IPS-20b (cell line): Measurements from ENCODE around the gene TMCC1.

Experiments
- H3K27ac ChIP-seq: one replicate; pipeline ENCODE4 v1.5.1; 2013; ENCODE audit warnings: low read length
- H3K27me3 ChIP-seq: 2 replicates; pipeline ENCODE4 v1.6.1; 2013; ENCODE audit warnings: mild to moderate bottlenecking, low read length, inconsistent platforms; ENCODE audit not compliant: insufficient read depth
- H3K36me3 ChIP-seq: 2 replicates; pipeline ENCODE4 v1.6.1; 2013; ENCODE audit warnings: low read depth, mild to moderate bottlenecking, inconsistent platforms, low read length, moderate library complexity; ENCODE audit not compliant: insufficient read depth
- H3K4me1 ChIP-seq: 2 replicates; pipeline ENCODE4 v1.6.1; 2013; ENCODE audit warnings: mild to moderate bottlenecking, control low read depth, inconsistent platforms, low read length, moderate library complexity; ENCODE audit not compliant: insufficient read depth
- H3K4me3 ChIP-seq: 2 replicates; pipeline ENCODE4 v1.5.1; 2013; ENCODE audit warnings: mild to moderate bottlenecking, low read length, inconsistent platforms
- H3K9ac ChIP-seq: 2 replicates; pipeline ENCODE4 v1.6.1; 2013; ENCODE audit warnings: low read depth, mild to moderate bottlenecking, inconsistent platforms, low read length, moderate library complexity
- H3K9me3 ChIP-seq: 2 replicates; pipeline ENCODE4 v1.6.1; 2013; ENCODE audit warnings: mild to moderate bottlenecking, low read depth, low read length, inconsistent platforms; ENCODE audit not compliant: insufficient read depth

Gene TMCC1

GRCh38 chr3:129831503-129831902 is 62.0 kb downstream of the TMCC1 start:
- H3K27me3 ChIP-seq = no peaks in the 10 kb centered on the region
- no peak overlapping the region for H3K4me3 ChIP-seq
- H3K9me3 ChIP-seq = no peaks in the 10 kb centered on the region
- no peak overlapping the region for H3K9ac ChIP-seq
- H3K27ac ChIP-seq = no peak overlapping the region
- H3K4me1 ChIP-seq = peaks cover 3% of the 10 kb centered on the region
- H3K36me3 ChIP-seq = 0 out of 2 replicates have a peak, but pooled peaks cover 6% of the 10 kb centered on the region

GRCh38 chr3:129829640-129830039 is 63.9 kb downstream of the TMCC1 start:
- Histone ChIP-seq H3K27me3 (no peaks in the 10 kb centered on the region), H3K9ac (no peak overlapping the region), H3K36me3 (0 out of 2 replicates have a peak, but pooled peaks cover 6% of the 10 kb centered on the region), H3K4me1 (no peaks in the 10 kb centered on the region), H3K27ac (no peak overlapping the region), H3K4me3 (no peak overlapping the region), H3K9me3 (no peaks in the 10 kb centered on the region)

- Histone ChIP-seq H3K27ac (no peak overlapping the region), H3K9ac (no peak overlapping the region), H3K4me3 (no peak overlapping the region), H3K36me3 (0 out of 2 replicates have a peak, but pooled peaks cover 6% of the 10 kb centered on the region), H3K4me1 (no peaks in the 10 kb centered on the region), H3K27me3 (no peaks in the 10 kb centered on the region), H3K9me3 (no peaks in the 10 kb centered on the region)
Measured at GRCh38 chr3:129827765-129828164, 65.7 kb downstream of the TMCC1 start.

- H3K4me1 ChIP-seq = no peaks in the 10 kb centered on the region
- H3K9me3 ChIP-seq = no peaks in the 10 kb centered on the region
- no peaks in the 10 kb centered on the region for H3K27me3 ChIP-seq
- H3K27ac ChIP-seq = no peak overlapping the region
- no peak overlapping the region for H3K4me3 ChIP-seq
- no peak overlapping the region for H3K9ac ChIP-seq
- 0 out of 2 replicates have a peak, but pooled peaks cover 10% of the 10 kb centered on the region for H3K36me3 ChIP-seq
Measured at GRCh38 chr3:129824926-129825541, 68.5 kb downstream of the TMCC1 start.

GRCh38 chr3:129822679-129823078 is 70.8 kb downstream of the TMCC1 start:
- Histone ChIP-seq H3K36me3 (0 out of 2 replicates have a peak, but pooled peaks cover 10% of the 10 kb centered on the region), H3K27me3 (no peaks in the 10 kb centered on the region), H3K27ac (no peak overlapping the region), H3K4me3 (no peak overlapping the region), H3K9ac (no peak overlapping the region), H3K9me3 (no peaks in the 10 kb centered on the region), H3K4me1 (no peaks in the 10 kb centered on the region)

GRCh38 chr3:129822241-129822640 is 71.3 kb downstream of the TMCC1 start:
- no peak overlapping the region for H3K4me3 ChIP-seq
- H3K4me1 ChIP-seq = no peaks in the 10 kb centered on the region
- H3K27me3 ChIP-seq = no peaks in the 10 kb centered on the region
- 0 out of 2 replicates have a peak, but pooled peaks cover 9% of the 10 kb centered on the region for H3K36me3 ChIP-seq
- no peak overlapping the region for H3K27ac ChIP-seq
- no peak overlapping the region for H3K9ac ChIP-seq
- H3K9me3 ChIP-seq = no peaks in the 10 kb centered on the region

- no peak overlapping the region for H3K27ac ChIP-seq
- H3K9ac ChIP-seq = no peak overlapping the region
- H3K4me3 ChIP-seq = no peak overlapping the region
- no peaks in the 10 kb centered on the region for H3K4me1 ChIP-seq
- no peaks in the 10 kb centered on the region for H3K9me3 ChIP-seq
- no peaks in the 10 kb centered on the region for H3K27me3 ChIP-seq
- H3K36me3 ChIP-seq = 0 out of 2 replicates have a peak, but pooled peaks cover 4% of the 10 kb centered on the region
Measured at GRCh38 chr3:129820587-129820986, 72.9 kb downstream of the TMCC1 start.

- no peak overlapping the region for H3K4me3 ChIP-seq
- no peak overlapping the region for H3K27ac ChIP-seq
- H3K36me3 ChIP-seq = no peaks in the 10 kb centered on the region
- H3K4me1 ChIP-seq = no peaks in the 10 kb centered on the region
- H3K9me3 ChIP-seq = no peaks in the 10 kb centered on the region
- no peak overlapping the region for H3K9ac ChIP-seq
- no peaks in the 10 kb centered on the region for H3K27me3 ChIP-seq
Measured at GRCh38 chr3:129812589-129812988, 80.9 kb downstream of the TMCC1 start.

GRCh38 chr3:129809297-129809696 is 84.2 kb downstream of the TMCC1 start:
- Histone ChIP-seq H3K9ac (no peak overlapping the region), H3K36me3 (no peaks in the 10 kb centered on the region), H3K4me3 (no peak overlapping the region), H3K9me3 (no peaks in the 10 kb centered on the region), H3K27me3 (no peaks in the 10 kb centered on the region), H3K27ac (no peak overlapping the region), H3K4me1 (no peaks in the 10 kb centered on the region)

- Histone ChIP-seq H3K27me3 (no peaks in the 10 kb centered on the region), H3K9me3 (no peaks in the 10 kb centered on the region), H3K27ac (no peak overlapping the region), H3K9ac (no peak overlapping the region), H3K36me3 (no peaks in the 10 kb centered on the region), H3K4me1 (peaks cover 27% of the 10 kb centered on the region; the same call in 1 of the 2 replicates), H3K4me3 (no peak overlapping the region)
Measured at GRCh38 chr3:129796146-129796545, 97.4 kb downstream of the TMCC1 start.

GRCh38 chr3:129795186-129796010 is 98.1 kb downstream of the TMCC1 start:
- Histone ChIP-seq H3K27me3 (no peaks in the 10 kb centered on the region), H3K4me1 (peaks cover 27% of the 10 kb centered on the region; the same call in 1 of the 2 replicates), H3K36me3 (no peaks in the 10 kb centered on the region), H3K9me3 (no peaks in the 10 kb centered on the region), H3K9ac (no peak overlapping the region; the same call in 1 of the 2 replicates), H3K27ac (no peak overlapping the region), H3K4me3 (peak overlapping the region; percentile 59; the same call in 1 of the 2 replicates)
